DOHH2 (cell line): ENCODE data around the gene AEBP1.

Experiments
- H3F3A ChIP-seq: fragments of 200-600 bp; sonication (generic), shearing (Covaris generic); 2 replicates; pipeline ENCODE4 v1.6.0; 2016; ENCODE audit warnings: antibody characterized with exemption, mild to moderate bottlenecking; ENCODE audit not compliant: control insufficient read depth, insufficient read depth
- H3K27ac ChIP-seq: fragments of 200-600 bp; sonication (generic); 2 replicates; pipeline ENCODE4 v1.5.1; 2014; ENCODE audit warnings: low read depth, mild to moderate bottlenecking, low read length, moderate library complexity
- H3K27me3 ChIP-seq: fragments of 200-600 bp; sonication (generic); 2 replicates; pipeline ENCODE4 v1.6.1; 2014; ENCODE audit warnings: mild to moderate bottlenecking, low read length, mixed read lengths; ENCODE audit not compliant: control insufficient read depth
- H3K36me3 ChIP-seq: fragments of 200-600 bp; sonication (generic); 2 replicates; pipeline ENCODE4 v1.6.1; 2014; ENCODE audit warnings: mild to moderate bottlenecking, low read length, moderate library complexity, mixed read lengths; ENCODE audit not compliant: control insufficient read depth
- H3K4me1 ChIP-seq: fragments of 200-600 bp; sonication (generic); 2 replicates; pipeline ENCODE4 v1.6.1; 2014; ENCODE audit warnings: mild to moderate bottlenecking, low read length, mixed read lengths; ENCODE audit not compliant: control insufficient read depth
- H3K4me2 ChIP-seq: fragments of 200-600 bp; sonication (generic); 2 replicates; pipeline ENCODE4 v1.6.0; 2014; ENCODE audit warnings: mild to moderate bottlenecking, low read length, moderate library complexity
- H3K4me3 ChIP-seq: fragments of 200-600 bp; sonication (generic); 2 replicates; pipeline ENCODE4 v1.5.1; 2014; ENCODE audit warnings: mild to moderate bottlenecking, low read length, mixed read lengths
- H3K79me2 ChIP-seq: fragments of 200-600 bp; sonication (generic); 2 replicates; pipeline ENCODE4 v1.6.1; 2014; ENCODE audit warnings: mild to moderate bottlenecking, low read length, mixed read lengths; ENCODE audit not compliant: control insufficient read depth
- H3K9me2 ChIP-seq: fragments of 200-600 bp; sonication (generic); replicated peaks from 2 replicates; pipeline ENCODE4 v1.6.1; 2014; ENCODE audit warnings: mild to moderate bottlenecking, low read length, mixed read lengths; ENCODE audit not compliant: control insufficient read depth
- H3K9me3 ChIP-seq: fragments of 200-600 bp; sonication (generic); 2 replicates; pipeline ENCODE4 v1.6.1; 2014; ENCODE audit warnings: antibody characterized with exemption, low read length, mixed read lengths; ENCODE audit not compliant: control insufficient read depth, insufficient read depth
- H4K20me1 ChIP-seq: fragments of 200-600 bp; sonication (generic); 2 replicates; pipeline ENCODE4 v1.6.0; 2014; ENCODE audit warnings: low read depth, mild to moderate bottlenecking, antibody characterized with exemption, low read length, moderate library complexity; ENCODE audit not compliant: control insufficient read depth, insufficient read depth
- EZH2phosphoT487 ChIP-seq: fragments of 200-600 bp; sonication (generic); IDR thresholded peaks from 2 replicates; pipeline ENCODE4 v1.6.1; 2017; ENCODE audit warnings: borderline replicate concordance, mild to moderate bottlenecking, antibody characterized with exemption, low read length, moderate library complexity, mixed read lengths
- TF ChIP-seq, protein P1 (sequence below): fragments of 200-600 bp; sonication (generic); IDR thresholded peaks from one replicate; pipeline ENCODE4 v1.5.1; 2014; ENCODE audit warnings: antibody characterized with exemption, mild to moderate bottlenecking, low read depth, low read length; ENCODE audit not compliant: poor library complexity, severe bottlenecking

Gene AEBP1

DNA sequence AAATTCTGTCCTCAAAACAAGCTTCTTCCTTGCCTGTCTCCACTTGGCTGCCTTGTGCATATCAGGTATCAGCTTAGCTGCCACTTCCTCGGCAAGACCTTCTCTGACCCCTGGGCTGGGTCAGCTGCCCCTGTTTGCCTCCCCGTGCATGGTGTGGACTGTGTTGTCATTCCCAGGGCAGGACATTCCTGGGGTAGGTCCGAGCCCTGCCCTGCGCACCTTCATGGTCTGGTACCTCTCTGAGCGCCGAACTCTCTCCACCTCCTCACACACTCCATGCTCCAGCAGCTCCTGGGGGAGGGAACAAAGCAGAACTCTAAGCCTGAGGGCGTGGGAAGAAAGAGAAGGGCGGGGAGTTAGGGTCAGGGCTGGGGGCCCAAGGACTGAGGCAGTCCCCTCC lies 25.6 kb upstream of the AEBP1 start:
- no peak overlapping the region for H3K4me3 ChIP-seq
- TF ChIP-seq, protein P1, sequence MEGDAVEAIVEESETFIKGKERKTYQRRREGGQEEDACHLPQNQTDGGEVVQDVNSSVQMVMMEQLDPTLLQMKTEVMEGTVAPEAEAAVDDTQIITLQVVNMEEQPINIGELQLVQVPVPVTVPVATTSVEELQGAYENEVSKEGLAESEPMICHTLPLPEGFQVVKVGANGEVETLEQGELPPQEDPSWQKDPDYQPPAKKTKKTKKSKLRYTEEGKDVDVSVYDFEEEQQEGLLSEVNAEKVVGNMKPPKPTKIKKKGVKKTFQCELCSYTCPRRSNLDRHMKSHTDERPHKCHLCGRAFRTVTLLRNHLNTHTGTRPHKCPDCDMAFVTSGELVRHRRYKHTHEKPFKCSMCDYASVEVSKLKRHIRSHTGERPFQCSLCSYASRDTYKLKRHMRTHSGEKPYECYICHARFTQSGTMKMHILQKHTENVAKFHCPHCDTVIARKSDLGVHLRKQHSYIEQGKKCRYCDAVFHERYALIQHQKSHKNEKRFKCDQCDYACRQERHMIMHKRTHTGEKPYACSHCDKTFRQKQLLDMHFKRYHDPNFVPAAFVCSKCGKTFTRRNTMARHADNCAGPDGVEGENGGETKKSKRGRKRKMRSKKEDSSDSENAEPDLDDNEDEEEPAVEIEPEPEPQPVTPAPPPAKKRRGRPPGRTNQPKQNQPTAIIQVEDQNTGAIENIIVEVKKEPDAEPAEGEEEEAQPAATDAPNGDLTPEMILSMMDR: no peak
- TF ChIP-seq EZH2phosphoT487: no peak
- no peaks in the 10 kb centered on the region for H3K9me3 ChIP-seq
- H3K27me3 ChIP-seq: no peaks in the 10 kb centered on the region
- peaks cover 42% of the 10 kb centered on the region for H3K4me1 ChIP-seq
- no peaks in the 10 kb centered on the region for H3K9me2 ChIP-seq
- peaks cover 83% of the 10 kb centered on the region for H3K36me3 ChIP-seq
- 0 out of 2 replicates have a peak, but pooled peaks cover 3% of the 10 kb centered on the region for H3F3A ChIP-seq
- H3K4me2 ChIP-seq: peak overlapping the region; percentile 97; the same call in 1 of the 2 replicates
- H3K79me2 ChIP-seq: peaks cover 26% of the 10 kb centered on the region
- H3K27ac ChIP-seq: no peak overlapping the region
- H4K20me1 ChIP-seq: no peaks in the 10 kb centered on the region

DNA sequence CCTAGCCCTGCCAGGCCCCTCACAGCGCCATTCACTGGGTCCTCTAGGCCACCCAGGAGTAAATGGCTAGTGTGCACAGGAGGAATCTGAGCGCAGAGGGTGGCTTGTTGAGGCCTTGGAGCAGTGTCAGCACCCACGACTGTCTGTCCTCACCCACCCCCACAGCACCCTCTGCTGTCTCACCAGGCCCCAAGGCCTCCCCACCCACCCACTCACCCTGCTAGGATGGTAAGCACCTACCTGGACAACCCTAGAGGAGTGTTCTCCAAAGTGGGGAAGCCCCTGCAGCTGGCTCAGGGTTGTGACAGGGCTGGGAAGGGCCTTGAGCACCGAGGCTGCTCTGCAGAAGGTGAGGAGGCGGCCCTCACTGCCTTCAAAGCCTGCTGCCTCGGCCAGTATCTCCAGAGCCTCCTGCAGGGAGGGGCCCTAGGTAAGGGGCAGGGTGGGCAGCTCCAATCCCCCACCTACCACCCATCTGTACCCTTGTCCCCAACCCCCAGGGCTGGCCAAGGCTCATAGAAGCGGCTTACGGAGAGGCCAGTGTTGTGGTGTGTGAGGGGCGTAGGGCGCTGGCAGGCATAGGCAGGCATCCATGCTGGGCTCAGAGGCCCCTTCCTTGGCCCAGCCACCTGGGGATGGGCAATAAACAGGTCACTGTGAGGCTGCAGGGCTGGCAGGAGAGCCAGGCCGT lies 24.7 kb upstream of the AEBP1 start:
- Histone ChIP-seq H3K79me2 (peaks cover 26% of the 10 kb centered on the region), H3K9me3 (no peaks in the 10 kb centered on the region)
- no peak for TF ChIP-seq EZH2phosphoT487
- TF ChIP-seq, protein P1: no peak

DNA sequence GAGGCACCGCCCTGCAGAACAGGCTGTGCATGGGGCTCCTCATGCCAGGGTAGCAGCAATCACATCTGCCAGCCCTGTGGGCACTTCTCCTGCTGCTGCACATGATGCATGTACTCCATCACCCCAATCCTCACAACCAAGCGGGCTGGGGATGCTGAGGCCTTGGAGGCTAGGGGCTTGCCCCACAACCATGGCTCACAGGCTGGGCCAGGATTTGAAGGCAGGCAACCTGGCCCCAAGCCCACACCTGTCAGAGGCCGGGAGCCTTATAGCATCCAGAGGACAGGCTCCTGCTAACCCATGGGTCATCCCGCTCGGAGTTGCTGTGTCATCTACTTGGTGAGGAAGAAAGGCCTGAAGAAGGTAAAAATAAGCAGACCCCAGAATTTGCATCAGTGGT lies 24.0 kb upstream of the AEBP1 start:
- Histone ChIP-seq H3K9me2 (no peaks in the 10 kb centered on the region), H3K4me3 (peak overlapping the region; percentile 99), H3K79me2 (peaks cover 26% of the 10 kb centered on the region), H3K4me2 (peak overlapping the region; percentile 97), H3F3A (peaks cover 6% of the 10 kb centered on the region; the same call in 1 of the 2 replicates), H4K20me1 (no peaks in the 10 kb centered on the region), H3K27me3 (no peaks in the 10 kb centered on the region), H3K4me1 (peaks cover 37% of the 10 kb centered on the region), H3K27ac (no peak overlapping the region), H3K9me3 (no peaks in the 10 kb centered on the region), H3K36me3 (peaks cover 67% of the 10 kb centered on the region)
- TF ChIP-seq, protein P1: no peak

More for the DNA sequence above, 24.7 kb upstream of the AEBP1 start:
- H3K27ac ChIP-seq: no peak overlapping the region
- no peaks in the 10 kb centered on the region for H3K27me3 ChIP-seq
- H3K4me3 ChIP-seq: no peak overlapping the region
- H3F3A ChIP-seq: peaks cover 3% of the 10 kb centered on the region; the same call in 1 of the 2 replicates
- H4K20me1 ChIP-seq: no peaks in the 10 kb centered on the region
- H3K9me2 ChIP-seq: no peaks in the 10 kb centered on the region
- peak overlapping the region; percentile 97; the same call in 1 of the 2 replicates for H3K4me2 ChIP-seq
- H3K4me1 ChIP-seq: peaks cover 37% of the 10 kb centered on the region
- H3K36me3 ChIP-seq: peaks cover 73% of the 10 kb centered on the region
